ENCODE data around the gene PREX1.

DNA sequence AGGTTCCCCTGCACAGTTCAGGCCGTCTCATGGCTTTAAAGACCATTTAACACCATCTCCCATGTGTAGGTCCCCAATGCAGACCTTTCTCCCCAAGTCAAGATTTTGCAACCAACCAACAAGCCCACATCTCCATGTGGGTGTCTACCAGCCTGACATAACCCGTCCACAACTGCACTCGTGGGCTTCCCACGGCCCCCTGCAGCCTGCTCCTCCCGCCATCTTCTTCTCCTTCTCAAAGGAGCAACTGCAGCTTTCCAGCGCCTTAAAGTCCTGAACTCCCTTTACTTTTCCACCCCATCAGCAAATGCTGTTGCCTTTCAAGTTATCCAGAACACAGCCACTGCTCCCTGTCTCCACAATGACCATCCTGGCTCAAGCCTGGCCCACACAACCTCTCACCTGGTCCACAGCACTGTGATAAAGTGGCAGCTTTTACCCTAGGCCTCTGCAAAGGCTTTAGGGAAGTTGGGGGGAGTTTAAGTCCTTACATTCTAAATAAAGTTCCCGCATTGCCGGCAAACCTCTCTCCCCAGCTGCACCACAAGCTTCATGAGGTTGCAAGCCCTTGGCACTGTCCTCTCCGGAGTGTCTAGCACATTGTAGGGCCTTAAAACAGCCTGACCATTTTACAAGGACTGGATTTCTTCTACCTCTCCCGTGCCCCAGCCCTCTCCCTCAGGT is 140.5 kb downstream of the PREX1 start:
- no peak for TF ChIP-seq POLR2A (IDR thresholded peaks at IDR 0.05; ENCODE audit: low read length)
- TF ChIP-seq GATA1 (IDR thresholded peaks at IDR 0.05; ENCODE audit: low read depth, low read length) = no peak

All from erythroblast (primary cell).